Left lobe of liver (tissue), 2 donors: Measurements from ENCODE around the gene DCC. TPM values are rescaled to one million over a fixed set of nuclear protein-coding genes. Genes with fewer than 3 reads are reported as not detected.
"Not testable (repeated sequence)": the region's sequence is repeated elsewhere in the genome, so short reads cannot be mapped to it uniquely, and the experiment has no call there.

Experiments
- ATAC-seq: fragments of 200-7000 bp; cut with Tn5 transposase; one replicate; pipeline ENCODE4 v1.9.1; 2020; ENCODE audit warnings: mild to moderate bottlenecking, moderate library complexity
- DNase-seq: peaks from one replicate; pipeline ENCODE4 v3.0.0-alpha.2; 2020; ENCODE audit warnings: low spot score
- total RNA-seq: library from RNA; stranded (reverse); gene quantifications from one replicate; pipeline ENCODE4 v1.2.1, GENCODE V29; 2021
- donor health status: DM: no; HTN: no; CAD: no; lungs with moderate emphysema.
- donor health status: DM: no; HTN: yes; CAD: no.

The DCC gene
- total RNA-seq, 1 donor from 2014 or later, result not detected

GRCh38 chr18:53451902-53452301, 1111.9 kb downstream of the DCC start:
- DNase-seq (no peak), ATAC-seq (no peak)

- ATAC-seq (no peak), DNase-seq (no peak)
Observed at GRCh38 chr18:53457068-53457467, 1117.1 kb downstream of the DCC start.

DNA sequence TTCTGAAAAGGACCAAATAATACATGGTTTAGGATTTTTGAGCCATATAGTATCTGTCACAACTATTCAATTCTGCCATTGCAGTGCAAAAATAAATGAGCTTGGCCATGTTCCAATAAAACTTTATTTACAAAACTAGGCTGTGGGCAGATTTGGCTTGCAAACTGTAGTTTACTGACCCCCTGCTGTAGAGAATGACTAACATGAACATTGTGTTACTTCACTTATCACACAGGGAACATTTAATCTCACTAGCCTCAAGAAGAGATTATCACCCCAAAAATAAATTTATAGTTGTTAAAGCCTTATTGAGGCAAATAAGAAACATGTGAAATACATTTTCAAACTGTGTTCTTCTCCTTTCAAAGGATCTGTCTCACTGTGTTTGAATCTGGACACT, 1118.3 kb downstream of the DCC start:
- no peak for DNase-seq
- no peak for ATAC-seq

DNA sequence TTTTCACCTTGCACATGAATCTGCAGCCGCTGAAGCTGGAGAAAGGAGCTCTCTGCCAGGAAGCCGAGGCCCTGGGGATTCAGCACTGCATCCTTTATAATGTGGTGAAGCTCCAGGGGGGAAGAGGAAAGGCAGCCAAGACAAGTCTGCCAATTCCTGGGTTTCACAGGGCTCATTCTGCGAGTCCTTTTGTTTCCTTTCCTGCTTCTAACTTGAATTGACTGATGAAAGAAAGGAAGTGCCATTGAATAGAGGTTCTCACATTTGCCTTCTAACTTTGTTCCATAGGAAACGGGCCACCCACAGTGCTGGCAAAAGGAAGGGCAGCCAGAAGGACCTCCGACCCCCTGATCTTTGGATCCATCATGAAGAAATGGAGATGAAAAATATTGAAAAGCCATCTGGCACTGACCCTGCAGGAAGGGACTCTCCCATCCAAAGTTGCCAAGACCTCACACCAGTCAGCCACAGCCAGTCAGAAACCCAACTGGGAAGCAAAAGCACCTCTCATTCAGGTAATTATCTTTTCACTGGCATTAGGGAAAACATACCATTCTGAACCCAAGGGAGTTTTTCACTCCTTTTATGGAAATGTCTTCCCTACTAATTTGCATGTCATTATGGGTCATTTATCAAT, 1119.1 kb downstream of the DCC start:
- DNase-seq (no peak), ATAC-seq (no peak)

DNA sequence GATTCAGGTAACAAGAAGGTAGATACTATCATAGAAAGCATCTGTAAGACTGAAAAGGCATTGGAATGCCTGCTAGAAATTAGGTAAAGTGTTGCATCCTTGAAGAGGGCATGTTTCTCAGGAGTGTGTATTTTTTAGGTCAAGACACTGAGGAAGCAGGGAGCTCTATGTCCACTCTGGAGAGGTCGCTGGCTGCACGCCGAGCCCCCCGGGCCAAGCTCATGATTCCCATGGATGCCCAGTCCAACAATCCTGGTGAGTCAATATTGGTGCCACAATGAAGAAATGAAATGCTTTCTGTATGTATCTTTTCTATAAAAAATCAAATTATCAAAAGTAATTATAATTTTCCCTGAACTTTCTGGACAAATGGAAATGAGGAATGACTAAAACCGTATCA, 1127.8 kb downstream of the DCC start:
- ATAC-seq (no peak), DNase-seq (no peak)

- not testable (repeated sequence) for DNase-seq, ATAC-seq
Observed at GRCh38 chr18:53468173-53468572, 1128.2 kb downstream of the DCC start.

- DNase-seq (no peak), ATAC-seq (no peak)
Observed at GRCh38 chr18:53472546-53472945, 1132.5 kb downstream of the DCC start.

DNA sequence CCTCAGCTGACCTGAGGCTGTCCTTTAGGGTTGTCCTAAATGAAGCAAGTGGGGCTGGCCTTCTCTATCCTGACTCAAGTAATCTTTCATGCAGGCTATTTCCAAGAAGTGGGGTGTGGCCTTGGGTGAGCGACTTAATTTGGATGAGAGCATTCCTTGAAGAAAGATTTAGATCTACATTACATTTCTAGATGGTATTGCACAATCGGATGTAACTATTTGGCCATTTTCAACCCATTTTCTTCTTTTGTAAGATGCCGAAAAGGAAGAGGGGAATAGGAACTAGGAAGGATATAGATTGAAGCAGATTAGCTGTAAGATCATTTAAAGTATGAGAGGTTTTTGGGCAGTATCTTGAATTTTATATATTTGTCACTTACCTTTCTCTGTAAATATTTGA, 1138.2 kb downstream of the DCC start:
- no peak for ATAC-seq
- no peak for DNase-seq

DNA sequence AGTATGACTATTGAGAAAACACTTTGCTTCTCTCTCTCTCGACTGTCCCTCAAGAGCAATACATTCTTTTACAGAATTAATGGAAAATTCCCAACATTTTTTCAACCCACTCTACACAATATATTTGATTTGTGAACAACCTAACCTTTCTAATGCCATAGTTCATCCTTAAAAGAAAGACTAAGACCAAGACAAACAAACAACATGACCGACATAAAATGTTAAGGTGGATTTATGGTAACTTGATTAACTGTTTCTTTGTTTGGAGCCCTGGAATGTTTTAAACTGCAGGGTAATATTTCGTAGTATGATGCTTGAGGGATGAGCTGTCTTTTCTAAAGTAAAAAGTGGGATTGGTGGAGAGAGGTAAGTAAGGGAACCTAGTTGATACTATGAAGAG, 1146.3 kb downstream of the DCC start:
- DNase-seq (no peak), ATAC-seq (no peak)

GRCh38 chr18:53489266-53489665, 1149.3 kb downstream of the DCC start:
- DNase-seq (no peak), ATAC-seq (no peak)

DNA sequence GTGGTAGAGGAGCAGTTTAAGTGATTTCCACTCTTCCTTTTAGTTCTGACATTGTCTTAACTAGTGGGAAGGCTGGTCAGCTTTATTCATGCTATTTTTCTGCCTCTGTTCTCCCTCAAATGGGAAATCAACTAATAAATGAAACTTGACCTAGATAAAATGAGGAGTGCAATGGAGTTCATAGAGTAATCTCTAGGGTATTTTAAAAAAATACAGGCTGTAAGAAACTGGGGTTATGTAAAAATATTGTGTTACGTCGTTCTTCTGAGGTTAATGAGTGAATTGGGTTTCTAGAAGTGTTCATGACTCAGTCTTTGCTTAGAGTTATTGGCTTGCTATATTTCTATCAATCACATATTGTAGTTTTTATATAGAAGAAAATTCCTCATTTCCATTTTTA, 1150.0 kb downstream of the DCC start:
- no peak for ATAC-seq

GRCh38 chr18:53496028-53496427, 1156.0 kb downstream of the DCC start:
- DNase-seq, result no peak
- no peak for ATAC-seq

More for the DNA sequence above, 1150.0 kb downstream of the DCC start:
- no peak for DNase-seq

- ATAC-seq (no peak), DNase-seq (no peak)
Observed at GRCh38 chr18:53503914-53504441, 1164.0 kb downstream of the DCC start.

- DNase-seq (no peak), ATAC-seq (no peak)
Observed at GRCh38 chr18:53508529-53508928, 1168.5 kb downstream of the DCC start.

GRCh38 chr18:53509886-53510285, 1169.9 kb downstream of the DCC start:
- no peak for DNase-seq
- ATAC-seq, result no peak

- not testable (repeated sequence) for DNase-seq, ATAC-seq
Observed at GRCh38 chr18:53511725-53512124, 1171.7 kb downstream of the DCC start.

- ATAC-seq (no peak), DNase-seq (no peak)
Observed at GRCh38 chr18:53521068-53521467, 1181.1 kb downstream of the DCC start.

DNA sequence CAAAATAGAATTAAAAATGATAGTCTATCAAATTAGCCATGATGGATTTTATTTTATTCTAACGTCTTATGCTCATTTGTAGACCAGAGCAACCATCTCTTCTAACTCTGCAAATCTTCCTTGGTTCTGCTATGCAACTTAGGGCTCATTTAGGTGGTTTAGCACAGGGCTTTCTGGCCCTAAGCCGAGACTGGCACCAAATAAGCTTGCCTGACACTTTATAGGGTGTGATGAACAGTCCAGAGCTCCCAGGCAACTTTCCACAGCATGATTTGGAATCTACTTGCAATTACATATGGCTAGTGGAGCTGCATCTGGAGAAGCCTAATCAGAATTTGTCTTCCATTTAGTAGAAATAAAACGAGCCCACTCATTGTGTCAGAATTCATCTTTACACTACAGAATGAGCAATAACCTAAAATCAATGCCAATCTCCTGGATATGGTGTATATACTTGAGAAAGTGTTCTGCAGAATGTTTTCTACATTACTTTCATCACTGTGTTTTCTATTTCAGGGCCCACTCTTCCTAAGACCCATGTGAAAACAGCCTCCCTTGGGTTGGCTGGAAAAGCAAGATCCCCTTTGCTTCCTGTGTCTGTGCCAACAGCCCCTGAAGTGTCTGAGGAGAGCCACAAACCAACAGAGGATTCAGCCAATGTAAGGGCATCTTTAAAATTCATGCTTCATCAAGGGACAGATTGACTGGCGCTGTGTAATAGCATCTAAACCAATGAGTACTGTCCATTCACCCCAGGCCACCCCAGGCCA, 1186.3 kb downstream of the DCC start:
- ATAC-seq (no peak), DNase-seq (no peak)

DNA sequence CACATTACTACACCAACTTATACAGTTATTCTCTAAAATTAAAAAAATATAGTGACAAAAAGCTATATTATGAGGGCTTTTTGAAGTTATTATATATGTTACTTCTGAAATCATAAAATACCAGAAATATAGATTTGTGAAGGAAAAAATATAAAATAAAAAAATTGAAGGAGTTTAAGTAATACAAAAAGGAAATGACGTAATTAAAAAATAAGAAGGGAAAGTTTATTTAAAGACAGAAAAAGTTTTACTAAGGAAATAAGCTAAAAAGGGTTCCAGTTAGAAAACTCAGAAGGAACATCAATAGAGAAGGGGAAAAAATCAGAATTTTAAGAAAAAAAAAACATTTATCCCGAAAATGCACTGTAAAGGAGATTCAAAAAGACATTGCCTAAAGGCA, 1187.4 kb downstream of the DCC start:
- ATAC-seq, result no peak
- no peak for DNase-seq

DNA sequence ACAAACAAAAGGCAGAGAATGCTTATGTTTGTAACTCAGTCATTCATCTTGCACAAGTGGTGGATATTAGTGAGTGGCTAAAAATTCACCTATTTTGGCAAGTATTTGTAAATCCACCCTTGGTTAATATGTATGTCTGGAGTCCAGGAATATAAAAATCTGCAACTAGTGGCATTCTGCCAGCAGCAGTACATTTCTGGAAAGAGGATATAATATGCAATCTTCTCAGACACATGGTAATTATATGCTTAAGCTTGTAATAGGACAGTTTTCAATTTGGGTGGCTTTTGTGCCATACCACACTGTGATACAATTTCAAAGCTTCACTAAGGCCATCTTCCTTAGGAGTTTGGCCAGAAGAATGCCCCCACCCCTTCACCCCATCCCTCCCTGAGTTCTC, 1191.2 kb downstream of the DCC start:
- no peak for ATAC-seq

DNA sequence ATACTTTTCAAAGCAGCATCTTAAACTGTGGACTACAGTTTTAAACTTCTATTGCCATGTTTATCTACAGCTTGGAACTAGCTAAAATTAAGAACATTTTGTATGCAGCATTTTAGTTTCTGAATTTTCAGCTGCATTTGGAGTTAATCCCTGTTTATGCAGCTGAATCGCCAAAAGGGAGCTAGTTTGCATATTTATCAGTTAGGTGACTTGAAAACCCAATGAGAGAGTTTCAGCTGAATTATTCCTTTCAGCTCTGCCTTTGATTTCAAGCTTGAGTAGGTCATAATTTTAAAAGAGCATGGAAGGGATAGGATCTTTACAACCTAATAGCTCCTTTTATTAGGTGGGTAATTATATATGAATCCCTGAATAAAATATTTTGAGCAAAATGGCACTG, 1191.9 kb downstream of the DCC start:
- ATAC-seq (no peak), DNase-seq (no peak)

More for the DNA sequence above, 1191.2 kb downstream of the DCC start:
- no peak for DNase-seq

DNA sequence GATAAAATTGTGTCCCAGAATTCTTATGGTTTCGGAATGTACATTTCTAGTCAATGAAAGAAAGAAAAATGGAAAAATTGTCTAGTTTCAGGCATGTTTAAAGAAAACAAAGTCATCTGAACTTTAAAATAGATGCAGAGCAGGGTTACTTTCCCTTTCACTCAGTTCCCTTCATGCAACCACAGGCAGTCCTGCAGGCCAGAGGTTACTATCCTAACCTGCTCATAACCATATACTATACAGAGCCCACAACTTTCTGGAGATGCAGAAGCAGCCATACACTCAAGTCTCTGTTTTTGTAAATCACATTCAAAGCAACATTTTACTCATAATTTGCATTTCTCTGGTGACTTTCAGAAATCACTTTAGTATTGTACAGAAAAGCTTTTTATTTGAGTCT, 1194.2 kb downstream of the DCC start:
- ATAC-seq (peak; percentile 48), DNase-seq (no peak)
